GM06990 (cell line): ENCODE data around the gene PEX6.
"Not testable (repeated sequence)": the region's sequence is repeated elsewhere in the genome, so short reads cannot be mapped to it uniquely, and the experiment has no call there.

Source experiments
- DNase-seq: peaks from one replicate; pipeline ENCODE4 v3.0.0-alpha.2; 2011; ENCODE audit not compliant: insufficient read length; ENCODE audit errors: extremely low read depth
- H3K27me3 ChIP-seq: replicated peaks from 2 replicates; pipeline ENCODE4 v1.6.0; 2011; ENCODE audit warnings: low read length; ENCODE audit not compliant: control insufficient read depth, insufficient read depth
- H3K36me3 ChIP-seq: 2 replicates; pipeline ENCODE4 v1.5.1; 2011; ENCODE audit warnings: low read length; ENCODE audit not compliant: control insufficient read depth, insufficient read depth
- H3K4me3 ChIP-seq: replicated peaks from 2 replicates; pipeline ENCODE4 v1.5.1; 2011; ENCODE audit warnings: low read depth, mild to moderate bottlenecking, control low read depth, low read length
- CTCF ChIP-seq: IDR thresholded peaks from 2 replicates; pipeline ENCODE4 v1.5.1; 2011; ENCODE audit warnings: low read length, control low read depth, mild to moderate bottlenecking, inconsistent platforms; ENCODE audit not compliant: insufficient read depth, poor library complexity, severe bottlenecking

The PEX6 gene

GRCh38 chr6:43007126-43007525 lies 28.1 kb upstream of the PEX6 start:
- no peak for TF ChIP-seq CTCF
- H3K36me3 ChIP-seq, result peaks cover 27% of the 10 kb centered on the region

GRCh38 chr6:43006251-43006650 lies 27.3 kb upstream of the PEX6 start:
- no peak for TF ChIP-seq CTCF
- Histone ChIP-seq H3K36me3 (peaks cover 21% of the 10 kb centered on the region), H3K27me3 (no peaks in the 10 kb centered on the region), H3K4me3 (no peak overlapping the region)
- no peak for DNase-seq

More at GRCh38 chr6:43007126-43007525, 28.1 kb upstream of the PEX6 start:
- Histone ChIP-seq H3K4me3 (no peak overlapping the region), H3K27me3 (no peaks in the 10 kb centered on the region)
- DNase-seq, result no peak

- Histone ChIP-seq H3K36me3 (peaks cover 17% of the 10 kb centered on the region), H3K4me3 (no peak overlapping the region), H3K27me3 (no peaks in the 10 kb centered on the region)
- no peak for TF ChIP-seq CTCF
- DNase-seq, result no peak
Observed at GRCh38 chr6:43005844-43006243, 26.9 kb upstream of the PEX6 start.

- Histone ChIP-seq H3K27me3 (no peaks in the 10 kb centered on the region), H3K36me3 (peaks cover 2% of the 10 kb centered on the region; the same call in 1 of the 2 replicates), H3K4me3 (no peak overlapping the region)
- no peak for TF ChIP-seq CTCF
- no peak for DNase-seq
Observed at GRCh38 chr6:43001843-43002242, 22.9 kb upstream of the PEX6 start.

GRCh38 chr6:42998205-42998604 lies 19.2 kb upstream of the PEX6 start:
- not testable (repeated sequence) for H3K36me3 ChIP-seq, DNase-seq, H3K27me3 ChIP-seq, H3K4me3 ChIP-seq

GRCh38 chr6:42996513-42996912 lies 17.5 kb upstream of the PEX6 start:
- H3K36me3 ChIP-seq, result peaks cover under 1% of the 10 kb centered on the region; the same call in 1 of the 2 replicates
- no peak for TF ChIP-seq CTCF
- no peaks in the 10 kb centered on the region for H3K27me3 ChIP-seq
- DNase-seq, result no peak
- H3K4me3 ChIP-seq, result no peak overlapping the region
